ENCODE measurements around the gene CKAP2. TPM values are rescaled to one million over a fixed set of nuclear protein-coding genes. Genes with fewer than 3 reads are reported as not detected.

The CKAP2 gene
- total RNA-seq (2021; fragmentation: NEBNext Ultra II Directional; extraction: Animal tissue kit (Norgen Biotek cat#: 25700)): 65.2 and 70.7 TPM in 2 replicates
- 5.9 and 8.3 TPM in 2 replicates for polyA plus RNA-seq (2011; rRNA removed)
- 13.3 TPM for polyA plus RNA-seq (2011; cell fraction: cytosol; rRNA removed)
- polyA plus RNA-seq (2011; cell fraction: nucleus; rRNA removed): 7.2 TPM
- 17.7 to 34.7 TPM (median 22.2 TPM) in 4 replicates for polyA plus RNA-seq (2012, experiment 1 of 2)
- polyA plus RNA-seq (2012, experiment 2 of 2): 2.3 TPM
- 49.2 TPM for polyA plus RNA-seq (2013, experiment 1 of 2)
- polyA plus RNA-seq (2013, experiment 2 of 2): 48.3 TPM
- 12.9 and 21.4 TPM in 2 replicates for polyA minus RNA-seq (2011; rRNA and poly(A)+ RNA removed)
- polyA minus RNA-seq (2011; cell fraction: cytosol; rRNA and poly(A)+ RNA removed): 22.8 TPM
- 28.1 TPM for polyA minus RNA-seq (2011; cell fraction: nucleus; rRNA and poly(A)+ RNA removed)
- long read RNA-seq, experiment 1, transcript CKAP2-204 (2 exons, 798 nt): minor isoform, 5 of 69 reads
- long read RNA-seq, experiment 1, transcript CKAP2-201 (9 exons, 3,375 nt): major isoform, 7 of 69 reads
- long read RNA-seq, experiment 1, partial matches to known transcripts: 52 of 69 reads
- long read RNA-seq, experiment 1, other reads (novel, unspliced or antisense): 0 of 69 reads
- long read RNA-seq, experiment 2, transcript CKAP2-201 (9 exons, 3,375 nt): major isoform, 13 of 24 reads
- long read RNA-seq, experiment 2, partial matches to known transcripts: 3 of 24 reads
- long read RNA-seq, experiment 2, other reads (novel, unspliced or antisense): 2 of 24 reads

GRCh38 chr13:52454820-52455676 lies at the start of gene CKAP2:
Gene CKAP2, plus strand, starts transcription at chr13:52455478. Its CDS starts 79 bp downstream, at chr13:52455557.
- peak; percentile 19 for FAIRE-seq
- CTCF ChIA-PET (ENCODE audit: partially characterized antibody): no interaction called here
- TF ChIP-seq RXRA (IDR thresholded peaks at IDR 0.05; ENCODE audit: insufficient read depth, low read depth, low read length) (no peak), PHF8 (conservative IDR thresholded peaks at IDR 0.05; ENCODE audit: low read depth, low read length) (peak; percentile 95), EP300 (IDR thresholded peaks at IDR 0.05; ENCODE audit: borderline replicate concordance in 1 of 2, low read depth in 2 of 2, low read length in 2 of 2) (no peak), CTCF (IDR thresholded peaks at IDR 0.05; ENCODE audit: control extremely low read depth in 1 of 3, insufficient read depth in 1 of 3, low read depth in 1 of 3, low read length in 3 of 3) (0 out of 4 replicates have a peak, but pooled peaks of 1 of the 3 experiments have one; percentile 4)

More at GRCh38 chr13:52454820-52455676, at the start of gene CKAP2:
- peak within 1 kb of the TSS; percentile 69; the same call in 1 of the 2 replicates for H4K8ac ChIP-seq (ENCODE audit: extremely low read depth, insufficient read depth, low read length)
- peak within 1 kb of the TSS; percentile 98 for H4K5ac ChIP-seq (ENCODE audit: insufficient read length, low read depth, low read length)
- H3K23ac ChIP-seq (ENCODE audit: insufficient read length): no peak within 1 kb of the TSS
- peak within 1 kb of the TSS; percentile 90 for H2BK5ac ChIP-seq (ENCODE audit: low read depth, low read length)
- no peak within 1 kb of the TSS for H2BK15ac ChIP-seq (ENCODE audit: low read length)
- H3K23me2 ChIP-seq (ENCODE audit: low read depth, low read length): peaks cover 5% of the 10 kb centered on the region
- H3K79me2 ChIP-seq (ENCODE audit: control insufficient read depth in 1 of 2, insufficient read depth in 2 of 2, low read length in 2 of 2): peaks cover 0 to 21% of the 10 kb centered on the region in 2 experiments; a peak in 2 of 4 replicates
- peak within 1 kb of the TSS; percentile 86 for H2AFZ ChIP-seq (ENCODE audit: low read length)
- peak within 1 kb of the TSS; percentile 97 for H2BK12ac ChIP-seq (ENCODE audit: low read depth, low read length)
- no peaks in the 10 kb centered on the region for H3K79me1 ChIP-seq (ENCODE audit: low read depth, low read length)
- 1% methylated on average over 53 of the region's 56 CpGs; no CpG with 5 or more reads in 1 of the 2 experiments for WGBS, 2 experiments (ENCODE audit: extremely low coverage in 1 of 2, insufficient coverage in 1 of 2, insufficient read length in 1 of 2, insufficient replicate concordance in 2 of 2, low coverage in 1 of 2, low lambda C conversion rate in 2 of 2, missing lambda C conversion rate in 1 of 2)
- peak within 1 kb of the TSS; percentile 85 for H3K18ac ChIP-seq (ENCODE audit: extremely low read depth, low read length)
- peak; percentile 77 to 89 for DNase-seq (ENCODE audit: low read depth in 1 of 2, low spot score in 2 of 2)
- peak within 1 kb of the TSS; percentile 70 for H3K4ac ChIP-seq (replicated peaks; ENCODE audit: insufficient read length, low read depth, low read length)
- no peaks in the 10 kb centered on the region for H3K9me3 ChIP-seq (ENCODE audit: insufficient read depth in 2 of 2, low read depth in 1 of 2, low read length in 1 of 2)
- peaks cover 0 to 2% of the 10 kb centered on the region in 2 experiments for H4K20me1 ChIP-seq (replicated peaks in 1 of 2; ENCODE audit: control insufficient read depth in 1 of 2, insufficient read depth in 2 of 2, low read length in 2 of 2)
- no peak within 1 kb of the TSS for H2AK5ac ChIP-seq (ENCODE audit: low read depth, low read length)
- H3K4me1 ChIP-seq (replicated peaks in 1 of 4; ENCODE audit: control insufficient read depth in 3 of 4, insufficient read depth in 4 of 4, low read length in 3 of 4): peaks cover 2 to 7% (median 3%) of the 10 kb centered on the region in 4 experiments; a peak in 4 of 7 replicates
- H3K4me2 ChIP-seq (ENCODE audit: insufficient read depth in 1 of 2, low read depth in 2 of 2, low read length in 2 of 2): peak within 1 kb of the TSS; percentile 92 to 93
- H3K14ac ChIP-seq (ENCODE audit: insufficient read length): no peak within 1 kb of the TSS
- no peak within 1 kb of the TSS for H4K91ac ChIP-seq (replicated peaks; ENCODE audit: insufficient read length, low read length)
- POLR2A ChIA-PET (ENCODE audit: partially characterized antibody): no interaction called here
- peak within 1 kb of the TSS; percentile 72 for H3K27ac ChIP-seq (ENCODE audit: low read depth, low read length)
- H3K27me3 ChIP-seq (replicated peaks in 1 of 4; ENCODE audit: control insufficient read depth in 3 of 4, extremely low read depth in 1 of 4, insufficient read depth in 3 of 4, low read length in 3 of 4): no peaks in the 10 kb centered on the region
- H3K36me3 ChIP-seq (ENCODE audit: control insufficient read depth in 2 of 4, insufficient read depth in 4 of 4, low read length in 3 of 4): peaks cover 0 to 31% (median 7%) of the 10 kb centered on the region in 4 experiments; a peak in 4 of 8 replicates
- no peak within 1 kb of the TSS for H2BK120ac ChIP-seq (replicated peaks; ENCODE audit: low read depth, low read length)
- no peak within 1 kb of the TSS for H2BK20ac ChIP-seq (ENCODE audit: low read length)
- H3K4me3 ChIP-seq (ENCODE audit: extremely low read depth in 1 of 4, insufficient read depth in 2 of 4, low read depth in 3 of 4, low read length in 4 of 4): peak within 1 kb of the TSS; percentile 69 to 96 (median 84)
- peak within 1 kb of the TSS; percentile 98 for H3K56ac ChIP-seq (replicated peaks; ENCODE audit: insufficient read length, low read depth, low read length)
- H3K9ac ChIP-seq (replicated peaks in 1 of 4; ENCODE audit: extremely low read depth in 1 of 4, low read depth in 3 of 4, low read length in 3 of 4): peak within 1 kb of the TSS; percentile 84 to 89 (median 88)

Measured in H1 (cell line).